Measurements from ENCODE around the gene SERPINA3.

DNA sequence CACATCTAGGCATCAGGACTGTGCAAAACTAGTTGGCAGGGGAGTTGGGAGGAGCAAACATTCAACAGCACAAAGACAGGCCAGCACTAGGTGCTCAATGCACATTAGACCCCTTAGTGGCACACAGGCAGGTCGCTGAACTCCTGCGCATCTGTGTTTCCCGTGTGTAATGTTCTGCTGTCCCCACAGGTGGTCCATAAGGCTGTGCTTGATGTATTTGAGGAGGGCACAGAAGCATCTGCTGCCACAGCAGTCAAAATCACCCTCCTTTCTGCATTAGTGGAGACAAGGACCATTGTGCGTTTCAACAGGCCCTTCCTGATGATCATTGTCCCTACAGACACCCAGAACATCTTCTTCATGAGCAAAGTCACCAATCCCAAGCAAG lies 11.2 kb downstream of the SERPINA3 start:
- TF ChIP-seq, protein P1, sequence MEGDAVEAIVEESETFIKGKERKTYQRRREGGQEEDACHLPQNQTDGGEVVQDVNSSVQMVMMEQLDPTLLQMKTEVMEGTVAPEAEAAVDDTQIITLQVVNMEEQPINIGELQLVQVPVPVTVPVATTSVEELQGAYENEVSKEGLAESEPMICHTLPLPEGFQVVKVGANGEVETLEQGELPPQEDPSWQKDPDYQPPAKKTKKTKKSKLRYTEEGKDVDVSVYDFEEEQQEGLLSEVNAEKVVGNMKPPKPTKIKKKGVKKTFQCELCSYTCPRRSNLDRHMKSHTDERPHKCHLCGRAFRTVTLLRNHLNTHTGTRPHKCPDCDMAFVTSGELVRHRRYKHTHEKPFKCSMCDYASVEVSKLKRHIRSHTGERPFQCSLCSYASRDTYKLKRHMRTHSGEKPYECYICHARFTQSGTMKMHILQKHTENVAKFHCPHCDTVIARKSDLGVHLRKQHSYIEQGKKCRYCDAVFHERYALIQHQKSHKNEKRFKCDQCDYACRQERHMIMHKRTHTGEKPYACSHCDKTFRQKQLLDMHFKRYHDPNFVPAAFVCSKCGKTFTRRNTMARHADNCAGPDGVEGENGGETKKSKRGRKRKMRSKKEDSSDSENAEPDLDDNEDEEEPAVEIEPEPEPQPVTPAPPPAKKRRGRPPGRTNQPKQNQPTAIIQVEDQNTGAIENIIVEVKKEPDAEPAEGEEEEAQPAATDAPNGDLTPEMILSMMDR (IDR thresholded peaks at IDR 0.05) = no peak
- TF ChIP-seq EP300 (IDR thresholded peaks at IDR 0.05) (no peak), POLR2A (IDR thresholded peaks at IDR 0.05) (no peak), POLR2AphosphoS5 (IDR thresholded peaks at IDR 0.05) (no peak)

Data from sigmoid colon (tissue), 4 donors.